Measurements from ENCODE around the gene MCUB.
"Not testable (repeated sequence)": the region's sequence is repeated elsewhere in the genome, so short reads cannot be mapped to it uniquely, and the experiment has no call there.

The MCUB gene

DNA sequence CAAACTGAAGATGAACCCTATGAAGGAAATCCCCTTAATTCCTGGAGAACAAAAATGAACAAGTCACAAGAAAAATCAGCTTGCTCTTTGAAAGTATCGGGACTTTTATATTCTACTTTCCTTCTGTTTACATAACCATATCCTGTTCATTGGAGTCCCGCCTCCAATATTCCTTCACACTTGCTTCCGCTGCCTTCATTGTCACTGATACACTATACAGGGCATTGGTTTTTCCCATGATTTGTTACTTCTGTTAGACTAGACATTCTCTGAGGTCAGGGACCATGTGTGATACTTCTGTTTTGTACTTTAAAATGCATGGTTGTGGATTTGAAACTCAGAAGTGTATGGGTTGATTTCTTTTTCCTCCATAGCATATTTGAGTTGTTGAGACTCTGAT is 18.8 kb downstream of the MCUB start:
- no peak for DNase-seq (ENCODE audit: low read depth in 2 of 2)

DNA sequence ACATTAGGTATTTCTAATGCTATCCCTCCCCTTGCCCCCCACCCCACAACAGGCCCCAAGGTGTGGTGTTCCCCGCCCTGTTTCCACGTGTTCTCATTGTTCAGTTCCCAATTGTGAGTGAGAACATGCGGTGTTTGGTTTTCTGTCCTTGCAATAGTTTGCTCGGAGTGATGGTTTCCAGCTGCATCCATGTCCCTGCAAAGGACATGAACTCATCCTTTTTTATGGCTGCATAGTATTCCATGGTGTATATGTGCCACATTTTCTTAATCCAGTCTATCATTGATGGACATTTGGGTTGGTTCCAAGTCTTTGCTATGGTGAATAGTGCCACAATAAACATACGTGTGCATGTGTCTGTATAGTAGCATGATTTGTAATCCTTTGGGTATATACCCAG is 20.0 kb downstream of the MCUB start:
- not testable (repeated sequence) for DNase-seq (ENCODE audit: low read depth in 2 of 2)

DNA sequence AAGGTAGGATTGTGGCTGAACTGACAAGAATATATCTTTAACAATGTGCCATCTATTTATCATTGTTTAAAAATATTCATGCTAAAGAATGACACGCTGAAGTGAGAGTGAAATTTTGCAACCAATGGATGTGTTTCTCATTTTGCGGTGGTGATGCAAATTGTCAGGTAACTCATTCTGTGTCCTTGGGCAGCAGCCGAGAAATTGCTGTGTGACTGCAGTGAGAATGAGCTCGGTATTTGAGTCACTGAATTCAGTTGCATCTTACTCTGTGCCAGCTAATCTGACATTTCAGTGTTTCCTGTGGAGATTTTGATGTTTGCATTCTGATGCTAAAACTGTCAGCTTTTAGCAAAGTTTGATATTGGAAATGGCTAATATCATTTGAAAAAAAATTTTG is 28.1 kb downstream of the MCUB start:
- peak; percentile 18 to 24 for DNase-seq (ENCODE audit: low read depth in 2 of 2)

GRCh38 chr4:109589119-109589518 is 29.1 kb downstream of the MCUB start:
- no peak for DNase-seq (ENCODE audit: low read depth in 2 of 2)

DNA sequence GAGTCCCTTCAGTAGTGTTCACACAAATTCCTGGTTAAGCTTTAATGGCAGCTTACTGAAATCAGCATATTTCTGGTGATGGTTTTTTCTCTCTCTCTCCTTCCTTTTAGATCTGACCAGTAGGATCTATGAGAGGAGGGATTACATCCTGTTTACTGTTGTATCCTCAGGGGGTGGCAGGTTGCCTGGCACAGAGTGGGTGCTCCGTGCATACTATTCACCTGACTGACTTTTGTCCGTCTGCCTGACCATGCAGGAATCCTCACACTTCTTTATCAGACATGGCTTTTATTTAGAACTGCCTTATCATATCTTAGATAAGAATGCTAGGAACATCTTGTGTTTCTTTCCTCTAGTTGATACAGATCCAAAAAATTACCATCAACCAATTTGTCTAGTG is 29.6 kb downstream of the MCUB start:
- DNase-seq (ENCODE audit: low read depth in 2 of 2) = no peak

DNA sequence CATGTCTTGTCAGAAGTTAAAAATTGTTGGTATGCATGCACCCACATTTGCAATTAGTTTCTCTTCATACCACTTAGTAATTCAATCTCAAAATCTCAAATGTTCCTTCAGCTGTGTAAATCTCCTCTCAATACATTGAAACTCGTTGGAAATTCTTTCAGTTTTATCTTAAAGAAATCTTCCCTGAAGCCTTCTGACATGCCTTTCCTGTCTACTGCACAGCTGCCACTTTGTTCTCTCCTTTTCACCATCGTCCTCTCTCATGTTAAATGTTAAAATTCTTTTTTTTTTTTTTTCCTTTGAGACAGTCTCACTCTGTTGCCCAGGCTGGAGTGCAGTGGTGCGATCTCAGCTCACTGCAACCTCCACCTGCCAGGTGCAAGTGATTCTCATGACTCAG is 30.9 kb downstream of the MCUB start:
- no peak for DNase-seq (ENCODE audit: low read depth in 2 of 2)

GRCh38 chr4:109592367-109592766 is 32.3 kb downstream of the MCUB start:
- DNase-seq (ENCODE audit: low read depth in 2 of 2) = no peak

- not testable (repeated sequence) for DNase-seq (ENCODE audit: low read depth in 2 of 2)
Observed at GRCh38 chr4:109595123-109595522, 35.1 kb downstream of the MCUB start.

GRCh38 chr4:109596420-109597085 is 36.5 kb downstream of the MCUB start:
- DNase-seq (ENCODE audit: low read depth in 2 of 2) = not testable (repeated sequence)

DNA sequence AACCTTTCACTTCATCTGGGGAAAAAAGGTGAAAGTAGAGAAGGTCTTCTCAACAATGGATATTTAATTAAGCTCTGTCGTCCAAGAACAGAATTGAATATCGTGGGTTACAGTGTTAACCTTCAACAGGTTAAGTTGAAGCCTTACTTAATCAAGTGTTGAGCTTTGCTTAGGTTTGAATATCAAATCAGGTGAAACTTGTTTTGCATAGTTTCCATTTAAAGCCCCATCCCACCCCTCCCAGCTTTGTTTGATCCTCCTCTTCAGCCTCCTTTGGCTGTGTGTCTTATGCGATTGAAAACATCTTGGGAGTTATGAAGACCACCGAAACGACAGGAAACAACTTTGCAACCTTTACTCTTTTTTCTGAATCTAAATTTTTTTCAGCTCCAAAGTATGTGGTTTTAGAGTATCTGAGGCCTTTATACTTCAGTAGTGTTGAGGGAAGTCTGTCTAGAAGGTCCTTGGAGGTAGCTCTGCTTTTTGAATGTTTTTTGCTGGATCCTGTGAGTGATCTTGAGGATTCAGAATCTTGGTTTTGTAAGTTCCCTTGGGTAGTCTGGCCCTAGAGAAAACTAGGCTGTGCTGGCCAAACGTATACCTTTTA is 39.1 kb downstream of the MCUB start:
- no peak for DNase-seq (ENCODE audit: low read depth in 2 of 2)

DNA sequence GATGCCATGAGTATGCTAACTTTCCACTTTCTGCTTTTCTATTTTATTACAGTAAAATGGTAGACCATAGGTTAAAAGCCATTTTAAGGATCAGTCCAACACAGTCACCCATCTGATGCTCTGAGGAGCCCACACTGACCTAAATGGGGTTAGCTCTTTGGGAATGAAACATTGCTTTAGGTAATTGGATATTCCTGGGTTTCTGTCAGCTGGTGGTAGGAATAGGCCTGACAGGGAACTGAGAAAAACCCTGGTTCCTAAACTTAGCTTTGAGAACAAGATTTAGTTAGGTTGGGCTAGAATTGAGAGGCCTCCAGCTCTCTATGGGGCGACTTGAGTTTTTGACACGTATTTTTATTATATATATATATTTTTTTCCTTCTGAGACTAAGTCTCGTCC is 40.4 kb downstream of the MCUB start:
- no peak for DNase-seq (ENCODE audit: low read depth in 2 of 2)

DNA sequence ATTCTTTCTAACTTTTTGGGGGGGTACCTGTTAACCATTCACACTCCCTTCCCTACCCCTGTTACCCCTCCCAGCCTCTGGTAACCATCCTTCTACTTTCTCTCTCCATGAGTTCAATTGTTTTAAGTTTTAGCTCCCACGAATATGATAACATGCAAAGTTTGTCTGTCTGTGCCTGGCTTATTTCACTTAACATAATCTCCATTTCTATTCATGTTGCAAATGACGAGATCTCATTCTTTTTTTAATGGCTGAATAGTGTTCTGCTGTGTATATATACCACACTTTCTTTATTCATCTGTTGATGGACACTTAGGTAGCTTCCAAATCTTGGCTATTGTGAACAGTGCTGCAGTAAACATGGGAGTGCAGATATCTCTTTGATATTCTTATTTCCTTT is 41.3 kb downstream of the MCUB start:
- DNase-seq (ENCODE audit: low read depth in 2 of 2) = no peak

DNA sequence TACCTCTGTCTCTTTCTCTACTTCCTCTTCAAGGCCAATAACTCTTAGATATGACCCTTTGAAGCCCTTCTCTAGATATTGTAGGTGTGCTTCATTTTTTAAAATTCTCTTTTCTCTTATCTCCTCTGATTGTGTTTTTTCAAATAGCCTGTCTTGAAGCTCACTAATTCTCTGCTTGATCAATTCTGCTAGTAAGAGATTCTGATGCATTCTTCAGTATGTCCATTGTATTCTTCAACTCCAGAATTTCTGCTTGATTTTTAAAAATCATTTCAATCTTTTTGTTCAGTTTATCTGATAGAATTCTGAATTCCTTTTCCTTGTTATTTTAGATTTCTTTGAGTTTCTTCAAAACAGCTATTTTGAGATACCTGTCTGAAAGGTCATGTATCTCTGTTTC is 47.9 kb downstream of the MCUB start:
- DNase-seq (ENCODE audit: low read depth in 2 of 2) = no peak

DNA sequence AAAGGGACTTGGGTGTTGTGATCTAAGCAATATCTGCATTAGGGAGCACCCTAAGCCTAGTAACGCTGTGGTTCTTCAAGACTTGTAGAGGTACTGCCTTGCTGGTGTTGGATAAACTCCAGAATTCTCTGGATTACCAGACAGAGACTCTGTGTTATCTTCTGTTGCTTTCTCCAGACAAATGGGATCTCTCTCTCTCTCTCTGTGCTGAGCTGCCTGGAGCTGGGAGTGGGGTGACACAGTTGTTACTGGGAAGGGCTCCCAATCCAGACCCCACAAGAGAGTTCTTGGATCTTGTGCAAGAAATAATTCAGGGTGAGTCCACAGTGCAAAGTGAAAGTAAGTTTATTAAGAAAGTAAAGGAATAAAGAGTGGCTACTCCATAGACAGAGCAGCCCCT is 48.8 kb downstream of the MCUB start:
- no peak for DNase-seq (ENCODE audit: low read depth in 2 of 2)

DNA sequence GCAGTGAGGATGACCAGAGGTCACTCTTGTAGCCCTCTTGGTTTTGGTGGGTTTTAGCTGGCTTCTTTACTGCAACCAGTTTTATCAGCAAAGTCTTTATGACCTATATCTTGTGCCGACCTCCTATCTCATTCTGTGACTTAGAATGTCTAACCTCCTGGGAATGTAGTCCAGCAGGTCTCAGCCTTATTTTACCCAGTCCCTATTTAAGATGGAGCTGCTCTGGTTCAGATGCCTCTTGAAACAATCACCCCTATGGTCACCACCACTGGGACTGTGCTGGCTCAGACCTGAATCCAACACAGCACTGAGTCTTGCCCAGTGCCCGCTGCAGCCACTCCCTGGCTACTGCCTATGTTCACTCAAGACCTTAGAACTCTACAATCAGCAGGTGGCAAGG is 49.4 kb downstream of the MCUB start:
- no peak for DNase-seq (ENCODE audit: low read depth in 2 of 2)

- DNase-seq (ENCODE audit: low read depth in 2 of 2) = no peak
Observed at GRCh38 chr4:109610489-109610888, 50.4 kb downstream of the MCUB start.

- DNase-seq (ENCODE audit: low read depth in 2 of 2) = no peak
Observed at GRCh38 chr4:109611045-109611646, 51.1 kb downstream of the MCUB start.

DNA sequence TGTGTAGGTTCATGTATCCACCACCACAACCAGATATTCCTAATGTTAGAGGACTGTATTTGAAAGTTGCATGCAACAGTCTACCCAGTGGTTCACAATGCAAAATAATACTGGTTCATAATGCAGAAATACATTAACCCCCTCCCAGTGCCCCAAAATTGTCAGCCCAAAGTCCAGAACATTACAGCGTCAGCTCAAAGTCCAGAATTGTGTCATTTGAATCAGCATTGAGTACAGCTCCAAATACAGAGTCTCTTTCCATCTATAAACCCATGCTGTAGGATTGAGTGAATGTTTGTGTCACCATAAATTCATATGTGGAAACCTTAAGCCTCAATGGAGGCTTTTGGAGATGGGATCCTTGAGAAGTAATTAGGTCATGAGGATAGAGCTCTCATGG is 54.0 kb downstream of the MCUB start:
- no peak for DNase-seq (ENCODE audit: low read depth in 2 of 2)

DNA sequence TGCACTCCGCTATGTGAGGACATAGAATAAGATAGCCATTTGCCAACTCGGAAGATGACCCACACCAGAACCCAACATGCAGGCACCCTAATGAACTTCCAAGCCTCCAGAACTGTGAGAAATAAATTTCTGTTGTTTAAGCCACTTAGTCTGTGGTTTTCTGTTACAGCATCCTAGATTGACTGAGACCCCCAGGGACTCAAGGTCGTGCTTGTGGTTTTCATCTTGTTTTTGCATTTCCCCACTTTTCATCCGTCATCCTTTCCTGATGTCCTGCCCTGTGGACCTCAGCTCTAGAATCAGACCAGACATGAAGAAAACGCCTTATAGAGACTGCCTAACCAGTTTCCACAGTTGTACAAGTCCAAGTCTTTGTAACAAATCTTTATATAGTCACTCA is 54.4 kb downstream of the MCUB start:
- no peak for DNase-seq (ENCODE audit: low read depth in 2 of 2)

GRCh38 chr4:109615742-109616141 is 55.7 kb downstream of the MCUB start:
- no peak for DNase-seq (ENCODE audit: low read depth in 2 of 2)

GRCh38 chr4:109616243-109616642 is 56.2 kb downstream of the MCUB start:
- no peak for DNase-seq (ENCODE audit: low read depth in 2 of 2)

- no peak for DNase-seq (ENCODE audit: low read depth in 2 of 2)
Observed at GRCh38 chr4:109622626-109623025, 62.6 kb downstream of the MCUB start.

DNA sequence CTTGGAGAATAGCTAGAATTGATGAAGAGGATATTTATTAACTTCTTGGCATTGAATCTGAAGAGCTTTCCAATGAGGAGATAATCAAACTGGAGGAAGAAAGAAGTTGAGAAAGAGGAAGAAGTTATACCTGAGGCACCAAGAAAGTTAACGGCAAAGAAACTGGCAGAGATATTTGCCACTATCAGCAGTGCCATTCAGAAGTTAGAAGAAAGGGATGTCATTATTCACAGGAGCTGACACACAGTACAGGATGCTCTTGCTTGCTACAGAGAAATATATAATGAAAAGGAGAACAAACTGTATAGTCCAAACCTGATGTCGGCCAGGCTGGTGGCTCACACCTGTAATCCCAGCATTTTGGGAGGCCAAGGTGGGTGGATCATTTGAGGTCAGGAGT is 64.5 kb downstream of the MCUB start:
- DNase-seq (ENCODE audit: low read depth in 2 of 2) = no peak

DNA sequence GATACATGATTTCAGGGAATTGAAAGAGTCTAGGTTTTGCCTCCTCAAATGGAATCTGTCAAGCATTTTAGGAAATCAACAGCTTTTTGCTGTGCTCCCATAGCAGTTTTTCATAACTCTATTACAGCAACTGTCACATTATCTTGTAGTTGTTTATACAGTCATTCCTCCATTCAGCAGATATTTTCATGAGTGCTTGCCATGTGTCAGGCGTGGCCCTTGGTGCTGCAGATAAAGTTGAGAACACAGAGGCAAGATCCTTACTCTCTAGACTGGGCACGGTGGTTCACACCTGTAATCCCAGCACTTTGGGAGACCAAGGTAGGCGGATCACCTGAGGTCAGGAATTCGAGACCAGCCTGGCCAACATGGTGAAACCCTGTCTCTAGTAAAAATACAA is 67.3 kb downstream of the MCUB start:
- no peak for DNase-seq (ENCODE audit: low read depth in 2 of 2)

Data from stimulated activated CD4-positive, alpha-beta T cell treated with anti-CD3 and anti-CD28 coated beads, Interleukin-1b, Interleukin-23, amount 100 ng/mL, for 4 hours (primary cell).